Karpas-422 (cell line): ENCODE results near the gene NEO1. TPM values are rescaled to one million over a fixed set of nuclear protein-coding genes. Genes with fewer than 3 reads are reported as not detected.
A peak's percentile ranks its signal among the peaks of the same experiment; 100 is the strongest.
"Not testable (repeated sequence)": the region's sequence is repeated elsewhere in the genome, so short reads cannot be mapped to it uniquely, and the experiment has no call there.

Experiments
- DNase-seq: peaks from one replicate; pipeline ENCODE4 v3.0.0-alpha.2; 2015
- H2AFZ ChIP-seq: fragments of 200-600 bp; sonication (generic); 2 replicates; pipeline ENCODE4 v1.6.1; 2014; ENCODE audit warnings: antibody characterized with exemption, low read length, mixed read lengths
- H3K27ac ChIP-seq: fragments of 200-600 bp; sonication (generic); 2 replicates; pipeline ENCODE4 v1.5.1; 2014; ENCODE audit warnings: mild to moderate bottlenecking, low read length, moderate library complexity
- H3K27me3 ChIP-seq: fragments of 200-600 bp; sonication (generic); 2 replicates; pipeline ENCODE4 v1.6.1; 2014; ENCODE audit warnings: low read length, mixed read lengths
- H3K36me3 ChIP-seq: fragments of 200-600 bp; sonication (generic); 2 replicates; pipeline ENCODE4 v1.6.1; 2014; ENCODE audit warnings: low read length, mixed read lengths; ENCODE audit not compliant: insufficient read depth
- H3K4me1 ChIP-seq: fragments of 200-600 bp; sonication (generic); 2 replicates; pipeline ENCODE4 v1.6.1; 2014; ENCODE audit warnings: mild to moderate bottlenecking, low read length, mixed read lengths
- H3K4me2 ChIP-seq: fragments of 200-600 bp; sonication (generic); 2 replicates; pipeline ENCODE4 v1.6.1; 2014; ENCODE audit warnings: low read length, low read depth, mild to moderate bottlenecking; ENCODE audit not compliant: poor library complexity, severe bottlenecking
- H3K4me3 ChIP-seq: fragments of 200-600 bp; sonication (generic); 2 replicates; pipeline ENCODE4 v1.5.1; 2014; ENCODE audit warnings: mild to moderate bottlenecking, antibody characterized with exemption, low read length, mixed read lengths
- H3K79me2 ChIP-seq: fragments of 200-600 bp; sonication (generic); 2 replicates; pipeline ENCODE4 v1.6.1; 2014; ENCODE audit warnings: mild to moderate bottlenecking, low read length, mixed read lengths
- H3K9ac ChIP-seq: fragments of 200-600 bp; sonication (generic); 2 replicates; pipeline ENCODE4 v1.6.0; 2014; ENCODE audit warnings: low read length
- H3K9me2 ChIP-seq: fragments of 200-600 bp; sonication (generic), shearing (Covaris generic); replicated peaks from 2 replicates; pipeline ENCODE4 v1.6.0; 2014; ENCODE audit warnings: mild to moderate bottlenecking, low read length, moderate library complexity; ENCODE audit not compliant: insufficient read depth
- H3K9me3 ChIP-seq: fragments of 300-700, 200-600 bp; sonication (generic); 2 replicates; pipeline ENCODE4 v1.6.1; 2014; ENCODE audit warnings: low read length, mixed read lengths
- H4K20me1 ChIP-seq: fragments of 200-600 bp; sonication (generic); 2 replicates; pipeline ENCODE4 v1.6.1; 2014; ENCODE audit warnings: mild to moderate bottlenecking, antibody characterized with exemption, low read length, low read depth; ENCODE audit not compliant: insufficient read depth
- total RNA-seq: library from RNA; depleted of rRNA; stranded (reverse); fragments of >200 nt; shearing (Covaris generic); gene quantifications from 2 replicates; pipeline ENCODE4 v1.2.3, GENCODE V29; 2014; ENCODE audit warnings: low replicate concordance

Gene NEO1
- total RNA-seq, 1 experiment from 2014 or later = 7.6 TPM

DNA sequence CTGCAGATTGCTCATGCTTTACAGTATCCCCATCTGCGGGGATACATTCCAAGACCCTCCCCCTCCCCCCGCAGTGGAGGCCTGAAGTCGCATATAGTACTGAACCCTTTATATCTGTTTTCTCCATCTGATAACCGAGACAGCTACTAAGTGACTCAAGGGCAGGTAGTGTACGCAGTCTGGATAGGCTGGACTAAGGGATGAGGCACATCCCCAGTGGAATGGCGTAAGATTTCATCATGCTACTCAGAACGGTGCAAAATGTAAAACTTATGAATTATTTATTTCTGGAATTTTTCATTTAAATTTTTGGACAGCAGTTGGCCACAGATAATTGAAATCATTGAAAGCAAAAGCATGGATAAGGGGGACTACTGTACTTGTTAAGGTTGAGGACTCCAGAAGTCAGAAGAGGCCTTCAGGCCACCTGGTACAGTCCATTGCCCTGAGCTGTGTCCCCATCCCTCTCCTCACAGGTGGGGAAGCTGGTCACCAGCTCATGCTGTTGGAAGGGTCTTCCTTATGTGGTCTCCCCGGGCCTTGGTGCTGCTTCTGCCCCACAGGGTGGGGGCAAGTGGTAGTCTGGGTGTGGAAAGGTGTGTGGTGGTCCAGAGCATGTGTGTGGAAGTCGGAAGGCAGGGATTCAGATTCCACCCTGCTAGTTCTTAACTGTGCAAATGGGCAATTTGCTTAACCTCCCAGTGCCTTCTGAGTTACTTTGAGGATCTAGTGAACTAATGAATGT, 244.5 kb downstream of the NEO1 start:
- Histone ChIP-seq H3K36me3 (no peaks in the 10 kb centered on the region), H2AFZ (no peak overlapping the region), H3K4me1 (no peaks in the 10 kb centered on the region), H3K4me3 (no peak overlapping the region), H3K79me2 (no peaks in the 10 kb centered on the region), H3K9me3 (no peaks in the 10 kb centered on the region), H3K27me3 (no peaks in the 10 kb centered on the region), H3K9ac (no peak overlapping the region), H3K27ac (no peak overlapping the region), H3K4me2 (no peak overlapping the region), H3K9me2 (no peaks in the 10 kb centered on the region), H4K20me1 (no peaks in the 10 kb centered on the region)
- no peak for DNase-seq

DNA sequence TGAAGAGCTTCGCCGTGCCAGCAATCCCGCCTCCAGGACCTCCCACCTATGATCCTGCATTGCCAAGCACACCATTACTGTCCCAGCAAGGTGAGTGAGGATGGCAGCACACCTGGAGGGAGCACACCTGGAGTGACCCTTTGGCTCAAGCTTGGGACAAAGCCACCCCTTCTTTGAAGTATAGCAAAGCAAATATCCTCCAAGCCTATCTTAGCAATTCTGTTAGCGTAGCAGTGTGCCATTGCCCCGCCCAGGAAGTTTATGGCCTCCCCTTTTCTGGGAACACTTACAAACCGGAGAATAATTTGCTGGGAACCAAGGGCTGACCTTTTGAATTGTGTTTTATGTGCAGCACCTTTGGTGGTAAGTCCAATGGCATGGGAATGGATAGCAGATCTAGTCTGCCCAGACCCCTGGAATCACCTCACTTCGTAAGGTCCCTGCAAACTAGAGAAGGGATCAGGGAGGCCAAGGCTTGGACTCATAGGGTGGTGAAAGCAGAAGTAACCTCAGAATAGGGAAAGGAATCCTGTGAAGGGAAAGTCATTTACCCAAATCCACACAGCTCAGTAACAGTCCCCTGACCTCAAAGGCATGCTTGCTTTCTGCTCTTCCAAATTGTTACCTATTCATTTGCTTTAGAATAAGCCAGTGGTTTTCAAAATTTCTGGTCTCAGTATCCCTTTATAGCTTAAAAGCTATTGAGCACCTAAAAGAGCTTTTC, 246.4 kb downstream of the NEO1 start:
- H4K20me1 ChIP-seq = no peaks in the 10 kb centered on the region
- H3K9me2 ChIP-seq = no peaks in the 10 kb centered on the region
- no peak overlapping the region for H3K27ac ChIP-seq
- H3K4me1 ChIP-seq = no peaks in the 10 kb centered on the region
- H3K4me2 ChIP-seq = no peak overlapping the region
- H3K4me3 ChIP-seq = no peak overlapping the region
- no peak overlapping the region for H3K9ac ChIP-seq
- no peaks in the 10 kb centered on the region for H3K27me3 ChIP-seq
- H3K79me2 ChIP-seq = no peaks in the 10 kb centered on the region
- H3K36me3 ChIP-seq = no peaks in the 10 kb centered on the region
- no peak overlapping the region for H2AFZ ChIP-seq
- no peak for DNase-seq
- H3K9me3 ChIP-seq = no peaks in the 10 kb centered on the region

- not testable (repeated sequence) for H3K27ac ChIP-seq, H3K9ac ChIP-seq, H3K36me3 ChIP-seq, H4K20me1 ChIP-seq, H2AFZ ChIP-seq, H3K4me1 ChIP-seq, H3K79me2 ChIP-seq, H3K9me2 ChIP-seq, H3K4me3 ChIP-seq, H3K27me3 ChIP-seq, DNase-seq, H3K9me3 ChIP-seq, H3K4me2 ChIP-seq
These were observed 248.0 kb downstream of the NEO1 start for GRCh38 chr15:73300286-73300685.

DNA sequence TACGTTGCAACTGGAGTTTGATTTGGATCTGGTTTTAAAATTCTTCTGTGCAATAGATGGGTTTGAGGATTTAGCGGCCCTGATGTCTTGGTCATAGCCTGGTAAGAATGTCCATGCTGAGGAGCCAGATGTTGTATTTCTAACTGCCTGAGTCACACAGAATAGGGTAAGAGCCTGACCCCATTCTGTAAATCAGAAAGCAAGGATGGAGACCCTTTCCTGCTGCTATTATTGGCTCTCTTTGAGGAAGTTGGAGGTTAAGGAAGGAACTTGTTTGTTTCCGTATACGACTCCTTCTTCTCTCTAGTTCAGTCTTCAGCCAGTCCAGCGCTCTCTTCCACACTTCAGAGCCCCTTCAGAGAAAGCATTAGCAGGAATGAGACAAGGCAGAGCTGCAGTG, 251.4 kb downstream of the NEO1 start:
- Histone ChIP-seq H3K4me1 (no peaks in the 10 kb centered on the region), H2AFZ (no peak overlapping the region), H3K27me3 (no peaks in the 10 kb centered on the region), H4K20me1 (no peaks in the 10 kb centered on the region), H3K9ac (no peak overlapping the region), H3K4me2 (no peak overlapping the region), H3K27ac (no peak overlapping the region), H3K9me2 (no peaks in the 10 kb centered on the region), H3K9me3 (no peaks in the 10 kb centered on the region), H3K79me2 (no peaks in the 10 kb centered on the region), H3K4me3 (no peak overlapping the region), H3K36me3 (no peaks in the 10 kb centered on the region)
- no peak for DNase-seq

- H3K4me3 ChIP-seq = no peak overlapping the region
- H3K79me2 ChIP-seq = no peaks in the 10 kb centered on the region
- no peak overlapping the region for H3K27ac ChIP-seq
- H3K9me2 ChIP-seq = no peaks in the 10 kb centered on the region
- H3K4me2 ChIP-seq = no peak overlapping the region
- H3K9ac ChIP-seq = no peak overlapping the region
- H3K9me3 ChIP-seq = no peaks in the 10 kb centered on the region
- no peaks in the 10 kb centered on the region for H3K27me3 ChIP-seq
- H4K20me1 ChIP-seq = no peaks in the 10 kb centered on the region
- no peaks in the 10 kb centered on the region for H3K4me1 ChIP-seq
- DNase-seq = peak; percentile 81
- H3K36me3 ChIP-seq = no peaks in the 10 kb centered on the region
- H2AFZ ChIP-seq = no peak overlapping the region
These were observed 253.3 kb downstream of the NEO1 start for GRCh38 chr15:73305331-73306211.

DNA sequence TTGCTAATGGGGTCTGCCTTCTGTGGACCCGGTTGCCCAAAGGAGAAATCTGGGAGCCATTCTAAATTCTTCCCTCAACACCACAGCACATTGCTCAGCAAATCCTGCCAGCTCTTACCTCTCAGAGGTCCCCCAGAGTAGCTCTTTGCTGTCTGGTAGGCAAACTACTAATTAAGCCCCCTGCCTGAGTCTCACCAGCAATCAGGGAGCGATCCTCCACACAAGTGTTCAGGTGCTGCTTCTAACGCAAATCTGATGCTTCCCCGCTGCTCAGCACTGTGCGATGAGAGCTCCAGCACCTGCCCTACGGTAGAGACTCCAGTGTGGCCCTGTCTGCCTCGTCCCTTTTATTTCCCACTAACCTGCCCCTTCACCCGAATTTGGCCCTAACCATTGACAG, 256.0 kb downstream of the NEO1 start:
- no peak overlapping the region for H3K4me2 ChIP-seq
- no peak overlapping the region for H3K4me3 ChIP-seq
- H3K36me3 ChIP-seq = no peaks in the 10 kb centered on the region
- H3K79me2 ChIP-seq = no peaks in the 10 kb centered on the region
- H3K4me1 ChIP-seq = no peaks in the 10 kb centered on the region
- H3K27ac ChIP-seq = no peak overlapping the region
- H3K9ac ChIP-seq = no peak overlapping the region
- no peaks in the 10 kb centered on the region for H4K20me1 ChIP-seq
- H3K27me3 ChIP-seq = no peaks in the 10 kb centered on the region
- DNase-seq = no peak
- H2AFZ ChIP-seq = no peak overlapping the region
- no peaks in the 10 kb centered on the region for H3K9me3 ChIP-seq
- no peaks in the 10 kb centered on the region for H3K9me2 ChIP-seq

DNA sequence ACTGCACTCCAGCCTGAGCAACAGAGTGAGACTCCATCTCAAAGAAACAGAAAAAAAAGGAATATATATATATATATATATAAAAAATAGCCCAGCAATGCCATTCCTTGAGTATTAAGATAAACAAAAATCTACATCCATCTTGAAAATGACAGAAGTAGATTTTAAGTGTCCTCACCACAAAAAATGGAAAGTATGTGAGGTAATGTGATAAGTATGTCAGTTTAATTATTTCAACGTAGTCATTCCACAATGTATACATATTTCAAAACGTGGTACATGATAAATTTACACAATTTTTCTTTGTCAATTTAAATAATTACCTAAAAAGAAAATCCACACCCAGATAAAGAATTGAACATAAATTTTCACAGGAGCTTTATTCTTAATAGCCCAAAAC, 261.6 kb downstream of the NEO1 start:
- no peak overlapping the region for H2AFZ ChIP-seq
- H3K9me3 ChIP-seq = no peaks in the 10 kb centered on the region
- no peaks in the 10 kb centered on the region for H3K36me3 ChIP-seq
- no peak overlapping the region for H3K4me3 ChIP-seq
- H3K9ac ChIP-seq = no peak overlapping the region
- no peak for DNase-seq
- H3K9me2 ChIP-seq = no peaks in the 10 kb centered on the region
- no peak overlapping the region for H3K27ac ChIP-seq
- no peak overlapping the region for H3K4me2 ChIP-seq
- H4K20me1 ChIP-seq = no peaks in the 10 kb centered on the region
- no peaks in the 10 kb centered on the region for H3K27me3 ChIP-seq
- H3K4me1 ChIP-seq = no peaks in the 10 kb centered on the region
- H3K79me2 ChIP-seq = no peaks in the 10 kb centered on the region
